Lower leg skin (tissue), 3 donors: ENCODE data around the gene RFX2.

Source experiments
- CTCF ChIP-seq, 3 donors: fragments of 450-650 bp; IDR thresholded peaks; one replicate each; pipeline ENCODE4 v1.5.1; 2016; ENCODE audit warnings: antibody characterized with exemption in 3 of 3, mild to moderate bottlenecking in 3 of 3, moderate library complexity in 2 of 3
- POLR2A ChIP-seq, 2 donors: fragments of 450-650 bp; IDR thresholded peaks; one replicate each; pipeline ENCODE4 v1.6.1; 2016 to 2017; ENCODE audit warnings: antibody characterized with exemption in 2 of 2, mild to moderate bottlenecking in 1 of 2, moderate library complexity in 1 of 2

- TF ChIP-seq CTCF (IDR thresholded peaks at IDR 0.05), result no peak
- TF ChIP-seq POLR2A (IDR thresholded peaks at IDR 0.05), result no peak
Measured at GRCh38 chr19:6116749-6117430, 6.6 kb upstream of the RFX2 start.
